ENCODE results near the gene OVCA2.
A peak's percentile ranks its signal among the peaks of the same experiment; 100 is the strongest.

Gene OVCA2

GRCh38 chr17:2084766-2085647 is 43.2 kb downstream of the OVCA2 start:
- H3K27me3 Mint-ChIP-seq (ENCODE audit: low read depth), result no peaks in the 10 kb centered on the region
- H3K4me1 Mint-ChIP-seq (ENCODE audit: low read depth), result peaks cover 67% of the 10 kb centered on the region
- H3K27ac Mint-ChIP-seq, result peak overlapping the region; percentile 58
- peak overlapping the region; percentile 28 for H3K4me3 Mint-ChIP-seq
- no peaks in the 10 kb centered on the region for H3K9me3 Mint-ChIP-seq
- peaks cover 26% of the 10 kb centered on the region for H3K36me3 Mint-ChIP-seq (ENCODE audit: low read depth)

- Mint-ChIP-seq H3K27ac (peak overlapping the region; percentile 64), H3K4me1 (ENCODE audit: low read depth) (peaks cover 73% of the 10 kb centered on the region), H3K4me3 (no peak overlapping the region), H3K27me3 (ENCODE audit: low read depth) (no peaks in the 10 kb centered on the region), H3K9me3 (no peaks in the 10 kb centered on the region), H3K36me3 (ENCODE audit: low read depth) (peaks cover 24% of the 10 kb centered on the region)
These were observed 43.8 kb downstream of the OVCA2 start for GRCh38 chr17:2085648-2085949.

GRCh38 chr17:2086306-2086705 is 44.5 kb downstream of the OVCA2 start:
- Mint-ChIP-seq H3K36me3 (ENCODE audit: low read depth) (peaks cover 25% of the 10 kb centered on the region), H3K9me3 (no peaks in the 10 kb centered on the region), H3K27ac (peak overlapping the region; percentile 81), H3K4me3 (no peak overlapping the region), H3K27me3 (ENCODE audit: low read depth) (no peaks in the 10 kb centered on the region), H3K4me1 (ENCODE audit: low read depth) (peaks cover 78% of the 10 kb centered on the region)

- no peaks in the 10 kb centered on the region for H3K27me3 Mint-ChIP-seq (ENCODE audit: low read depth)
- peaks cover 22% of the 10 kb centered on the region for H3K36me3 Mint-ChIP-seq (ENCODE audit: low read depth)
- H3K27ac Mint-ChIP-seq, result peak overlapping the region; percentile 81
- H3K9me3 Mint-ChIP-seq, result no peaks in the 10 kb centered on the region
- H3K4me1 Mint-ChIP-seq (ENCODE audit: low read depth), result peaks cover 76% of the 10 kb centered on the region
- peak overlapping the region; percentile 62 for H3K4me3 Mint-ChIP-seq
These were observed 45.9 kb downstream of the OVCA2 start for GRCh38 chr17:2087597-2088211.

GRCh38 chr17:2089021-2089422 is 47.2 kb downstream of the OVCA2 start:
- Mint-ChIP-seq H3K9me3 (no peaks in the 10 kb centered on the region), H3K4me3 (peak overlapping the region; percentile 93), H3K27me3 (ENCODE audit: low read depth) (no peaks in the 10 kb centered on the region), H3K27ac (peak overlapping the region; percentile 95), H3K36me3 (ENCODE audit: low read depth) (peaks cover 20% of the 10 kb centered on the region), H3K4me1 (ENCODE audit: low read depth) (peaks cover 70% of the 10 kb centered on the region)

- Mint-ChIP-seq H3K4me1 (ENCODE audit: low read depth) (peaks cover 61% of the 10 kb centered on the region), H3K27me3 (ENCODE audit: low read depth) (no peaks in the 10 kb centered on the region), H3K4me3 (peak overlapping the region; percentile 93), H3K27ac (peak overlapping the region; percentile 95), H3K9me3 (no peaks in the 10 kb centered on the region), H3K36me3 (ENCODE audit: low read depth) (peaks cover 14% of the 10 kb centered on the region)
These were observed 48.4 kb downstream of the OVCA2 start for GRCh38 chr17:2090210-2090641.

GRCh38 chr17:2090804-2091534 is 49.1 kb downstream of the OVCA2 start:
- H3K27me3 Mint-ChIP-seq (ENCODE audit: low read depth), result no peaks in the 10 kb centered on the region
- H3K4me3 Mint-ChIP-seq, result peak overlapping the region; percentile 93
- H3K9me3 Mint-ChIP-seq, result no peaks in the 10 kb centered on the region
- peaks cover 58% of the 10 kb centered on the region for H3K4me1 Mint-ChIP-seq (ENCODE audit: low read depth)
- H3K36me3 Mint-ChIP-seq (ENCODE audit: low read depth), result peaks cover 14% of the 10 kb centered on the region
- H3K27ac Mint-ChIP-seq, result peak overlapping the region; percentile 95

GRCh38 chr17:2092253-2092652 is 50.4 kb downstream of the OVCA2 start:
- peaks cover 14% of the 10 kb centered on the region for H3K36me3 Mint-ChIP-seq (ENCODE audit: low read depth)
- H3K4me3 Mint-ChIP-seq, result peak overlapping the region; percentile 26
- peak overlapping the region; percentile 23 for H3K27ac Mint-ChIP-seq
- peaks cover 50% of the 10 kb centered on the region for H3K4me1 Mint-ChIP-seq (ENCODE audit: low read depth)
- no peaks in the 10 kb centered on the region for H3K27me3 Mint-ChIP-seq (ENCODE audit: low read depth)
- H3K9me3 Mint-ChIP-seq, result no peaks in the 10 kb centered on the region
